Coronary artery (tissue), 2 donors: ENCODE results near the gene VRK1.
"Not testable (repeated sequence)": the region's sequence is repeated elsewhere in the genome, so short reads cannot be mapped to it uniquely, and the experiment has no call there.

ENCODE experiments used
- DNase-seq: peaks from one replicate; pipeline ENCODE4 v3.0.0-alpha.2; 2017; ENCODE audit warnings: low spot score
- H3K27ac ChIP-seq, 2 donors: fragments of 200-600 bp; sonication (generic); one replicate each; pipeline ENCODE4 v1.5.1; 2016 to 2019
- H3K4me3 ChIP-seq: fragments of 200-600 bp; sonication (generic); 2 replicates; pipeline ENCODE4 v1.5.1; 2016; ENCODE audit warnings: mild to moderate bottlenecking, moderate library complexity
- TF ChIP-seq, protein P1 (sequence below): fragments of 200-600 bp; sonication (generic); IDR thresholded peaks from one replicate; pipeline ENCODE4 v1.5.1; 2019; ENCODE audit warnings: antibody characterized with exemption

VRK1 gene

DNA sequence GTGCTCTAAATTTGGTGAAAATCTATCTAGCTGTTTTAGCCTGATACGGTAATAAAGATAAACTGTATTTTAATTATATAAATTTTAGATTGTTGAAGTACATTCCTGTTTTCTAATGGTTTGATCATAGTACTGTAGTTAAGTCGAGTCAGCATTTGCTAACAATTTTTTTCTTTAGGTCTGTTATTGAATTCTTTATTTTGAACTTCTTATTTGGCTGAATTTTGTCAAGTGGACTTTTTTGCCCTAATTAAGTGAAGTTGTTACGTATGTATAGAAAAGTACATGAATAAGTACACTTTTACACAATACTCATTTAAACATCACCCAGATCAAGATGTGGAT lies 66.8 kb downstream of the VRK1 start:
- no peak for DNase-seq
- TF ChIP-seq, protein P1, sequence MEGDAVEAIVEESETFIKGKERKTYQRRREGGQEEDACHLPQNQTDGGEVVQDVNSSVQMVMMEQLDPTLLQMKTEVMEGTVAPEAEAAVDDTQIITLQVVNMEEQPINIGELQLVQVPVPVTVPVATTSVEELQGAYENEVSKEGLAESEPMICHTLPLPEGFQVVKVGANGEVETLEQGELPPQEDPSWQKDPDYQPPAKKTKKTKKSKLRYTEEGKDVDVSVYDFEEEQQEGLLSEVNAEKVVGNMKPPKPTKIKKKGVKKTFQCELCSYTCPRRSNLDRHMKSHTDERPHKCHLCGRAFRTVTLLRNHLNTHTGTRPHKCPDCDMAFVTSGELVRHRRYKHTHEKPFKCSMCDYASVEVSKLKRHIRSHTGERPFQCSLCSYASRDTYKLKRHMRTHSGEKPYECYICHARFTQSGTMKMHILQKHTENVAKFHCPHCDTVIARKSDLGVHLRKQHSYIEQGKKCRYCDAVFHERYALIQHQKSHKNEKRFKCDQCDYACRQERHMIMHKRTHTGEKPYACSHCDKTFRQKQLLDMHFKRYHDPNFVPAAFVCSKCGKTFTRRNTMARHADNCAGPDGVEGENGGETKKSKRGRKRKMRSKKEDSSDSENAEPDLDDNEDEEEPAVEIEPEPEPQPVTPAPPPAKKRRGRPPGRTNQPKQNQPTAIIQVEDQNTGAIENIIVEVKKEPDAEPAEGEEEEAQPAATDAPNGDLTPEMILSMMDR: no peak
- Histone ChIP-seq H3K27ac (no peak overlapping the region), H3K4me3 (no peak overlapping the region)

DNA sequence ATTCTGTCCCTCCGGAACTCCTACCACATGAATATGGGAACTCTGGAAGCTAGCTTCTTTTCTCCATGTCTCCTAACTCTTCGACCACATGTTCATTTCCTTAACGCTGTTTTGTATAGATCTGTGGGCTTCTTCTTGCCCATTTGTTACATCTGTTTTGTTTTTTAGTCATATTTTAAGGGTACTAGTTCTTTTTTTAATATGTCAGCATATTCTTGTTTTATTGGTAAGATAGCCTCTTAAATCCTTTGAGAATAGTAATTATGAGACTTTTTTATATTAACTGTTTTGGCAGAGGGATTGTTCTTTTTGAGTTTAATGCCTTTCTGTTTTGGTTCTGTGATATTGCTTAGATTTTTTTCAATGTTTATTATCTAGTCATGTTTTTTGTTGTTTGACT lies 70.5 kb downstream of the VRK1 start:
- H3K27ac ChIP-seq: no peak overlapping the region
- DNase-seq: no peak
- TF ChIP-seq, protein P1: no peak
- no peak overlapping the region for H3K4me3 ChIP-seq

DNA sequence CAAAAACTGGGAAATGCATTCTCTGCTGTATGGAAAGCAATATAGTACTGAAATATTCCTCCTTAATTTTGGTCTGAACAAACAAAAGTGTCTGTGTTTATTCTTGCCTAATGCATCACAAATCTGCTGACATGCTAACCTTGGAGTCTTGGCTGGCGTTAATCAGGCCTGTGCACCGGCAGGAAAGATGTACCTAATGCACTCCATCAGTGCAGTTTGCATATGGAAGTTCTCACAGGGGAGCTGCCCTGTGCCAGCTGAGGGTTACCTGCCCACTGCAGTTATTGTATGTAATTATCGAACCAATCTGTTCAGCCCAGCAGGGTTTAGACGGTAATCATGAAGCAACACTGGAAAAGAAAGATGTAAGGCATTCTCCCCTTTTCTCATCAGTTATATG lies 76.9 kb downstream of the VRK1 start:
- H3K27ac ChIP-seq: no peak overlapping the region
- no peak overlapping the region for H3K4me3 ChIP-seq
- no peak for DNase-seq
- TF ChIP-seq, protein P1: no peak

DNA sequence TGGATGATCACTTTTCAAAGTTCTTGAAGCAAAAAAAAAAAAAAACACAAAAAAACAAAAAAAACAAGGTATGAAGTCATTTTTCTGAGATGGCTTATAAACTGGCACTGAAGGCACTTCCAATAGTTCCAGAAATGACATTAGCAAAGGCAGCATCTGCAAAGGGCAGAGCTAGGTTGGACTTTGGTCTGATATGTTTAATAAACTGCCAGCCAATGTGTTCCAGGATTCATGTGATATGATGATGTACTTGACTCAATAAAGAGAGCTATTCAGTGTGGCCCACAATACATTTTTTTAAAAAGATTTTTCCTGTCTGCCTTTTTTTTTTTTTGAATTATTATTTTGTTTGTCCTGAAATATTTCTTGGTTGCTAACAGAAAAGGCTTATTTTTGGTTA lies 79.6 kb downstream of the VRK1 start:
- Histone ChIP-seq H3K27ac (no peak overlapping the region), H3K4me3 (no peak overlapping the region)
- DNase-seq: no peak
- TF ChIP-seq, protein P1: no peak

DNA sequence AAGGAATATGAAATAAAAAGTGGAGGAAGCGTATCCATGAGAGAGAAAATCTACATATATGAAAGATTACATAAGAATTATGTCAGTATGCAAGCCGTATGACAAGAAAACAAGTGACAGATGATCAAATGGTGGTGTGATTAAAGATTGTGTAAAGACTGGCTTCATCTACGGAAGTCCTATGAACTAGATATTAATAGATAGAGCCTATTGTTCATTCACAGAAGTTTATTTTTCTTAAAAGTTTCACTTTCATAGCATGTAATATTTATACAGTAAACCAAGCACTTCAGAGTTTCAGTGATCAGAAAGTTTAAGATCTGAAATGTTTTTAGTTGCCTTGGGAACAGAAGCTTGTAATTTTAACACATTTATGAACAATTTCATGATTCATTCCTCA lies 84.5 kb downstream of the VRK1 start:
- no peak overlapping the region for H3K4me3 ChIP-seq
- no peak overlapping the region for H3K27ac ChIP-seq
- no peak for DNase-seq
- TF ChIP-seq, protein P1: no peak

DNA sequence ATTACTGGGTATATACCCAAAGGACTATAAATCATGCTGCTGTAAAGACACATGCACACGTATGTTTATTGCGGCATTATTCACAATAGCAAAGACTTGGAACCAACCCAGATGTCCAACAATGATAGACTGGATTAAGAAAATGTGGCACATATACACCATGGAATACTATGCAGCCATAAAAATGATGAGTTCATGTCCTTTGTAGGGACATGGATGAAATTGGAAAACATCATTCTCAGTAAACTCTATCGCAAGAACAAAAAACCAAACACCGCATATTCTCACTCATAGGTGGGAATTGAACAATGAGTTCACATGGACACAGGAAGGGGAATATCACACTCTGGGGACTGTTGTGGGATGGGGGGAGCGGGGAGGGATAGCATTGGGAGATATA lies 86.8 kb downstream of the VRK1 start:
- not testable (repeated sequence) for H3K27ac ChIP-seq, DNase-seq, H3K4me3 ChIP-seq

DNA sequence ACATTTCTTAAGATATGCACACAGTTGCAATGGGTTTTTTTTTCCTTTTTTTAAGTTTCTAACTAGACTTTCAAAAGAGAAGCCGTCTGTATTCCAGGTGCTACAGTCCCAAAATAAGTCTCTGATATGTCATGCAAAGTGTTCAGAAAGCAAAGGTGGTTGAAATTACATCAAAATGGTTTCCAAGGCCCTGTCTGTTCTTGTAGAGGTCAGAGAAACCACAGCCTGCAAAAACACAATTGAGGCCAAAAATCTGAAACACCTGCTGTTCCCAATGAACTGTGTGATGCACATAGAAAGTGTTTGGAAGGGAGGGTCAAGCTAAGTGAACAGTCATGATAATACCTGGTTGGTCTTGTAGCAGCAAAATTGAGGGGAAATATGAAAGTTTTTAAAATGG lies 91.0 kb downstream of the VRK1 start:
- no peak overlapping the region for H3K27ac ChIP-seq
- no peak overlapping the region for H3K4me3 ChIP-seq
- TF ChIP-seq, protein P1: no peak
- no peak for DNase-seq

DNA sequence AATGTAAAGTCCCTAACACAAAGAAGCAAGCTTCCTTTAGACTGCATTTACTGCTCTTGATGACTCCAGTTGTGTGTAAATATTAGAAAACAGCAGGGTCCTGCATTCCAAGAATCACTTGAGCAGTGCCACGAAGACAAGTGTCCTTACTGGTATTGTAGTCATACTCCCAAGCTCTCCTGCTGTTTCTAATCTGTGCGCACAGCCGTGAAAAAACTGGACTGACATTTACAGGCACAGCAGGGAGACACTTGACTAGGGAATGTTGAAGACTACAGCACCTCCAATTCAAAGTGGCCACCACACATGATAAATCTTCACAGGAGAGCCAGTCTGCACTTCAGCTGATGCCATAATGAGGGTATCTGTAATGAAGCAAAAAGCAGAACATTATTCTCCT lies 91.4 kb downstream of the VRK1 start:
- TF ChIP-seq, protein P1: no peak
- Histone ChIP-seq H3K27ac (no peak overlapping the region), H3K4me3 (no peak overlapping the region)
- DNase-seq: no peak
